Uterus (tissue), 4 donors: ENCODE results near the gene MAP2K6. TPM values are rescaled to one million over a fixed set of nuclear protein-coding genes. Genes with fewer than 3 reads are reported as not detected.

Source experiments
- DNase-seq, 2 donors: peaks; one replicate each; pipeline ENCODE4 v3.0.0-alpha.2; 2019 to 2020
- H3K27ac ChIP-seq, 2 donors: fragments of 200-600 bp; sonication (generic); 1 replicate in 1 of 2; 2 replicates in 1 of 2; pipeline ENCODE4 v1.5.1; 2016 to 2018
- H3K27me3 ChIP-seq, 2 donors: fragments of 200-600 bp; sonication (generic); one replicate each; pipeline ENCODE4 v1.5.1; 2018 to 2019; ENCODE audit warnings: control low read depth in 1 of 2
- H3K36me3 ChIP-seq, 2 donors: fragments of 200-600 bp; sonication (generic); one replicate each; pipeline ENCODE4 v1.5.1; 2019; ENCODE audit warnings: control low read depth in 1 of 2
- H3K4me1 ChIP-seq, 2 donors: fragments of 200-600 bp; sonication (generic); one replicate each; pipeline ENCODE4 v1.5.1; 2018 to 2019; ENCODE audit warnings: control low read depth in 1 of 2
- H3K4me3 ChIP-seq, 2 donors: fragments of 200-600 bp; sonication (generic); 1 replicate in 1 of 2; 2 replicates in 1 of 2; pipeline ENCODE4 v1.5.1; 2018 to 2019; ENCODE audit warnings: mild to moderate bottlenecking in 1 of 2
- H3K9me3 ChIP-seq, 2 donors: fragments of 200-600 bp; sonication (generic); one replicate each; pipeline ENCODE4 v1.5.1; 2019; ENCODE audit warnings: control low read depth in 1 of 2
- CTCF ChIP-seq, 4 experiments: fragments of 200-600 bp in 2 of 4; fragments of 450-650 bp in 2 of 4; sonication (generic) in 2 of 4; IDR thresholded peaks; one replicate each; pipeline ENCODE4 v1.5.1; 2016 to 2019; ENCODE audit warnings: antibody characterized with exemption in 4 of 4, mild to moderate bottlenecking in 2 of 4, moderate library complexity in 1 of 4
- POLR2A ChIP-seq, 2 donors: fragments of 450-650 bp; IDR thresholded peaks; one replicate each; pipeline ENCODE4 v1.6.1; 2016; ENCODE audit warnings: antibody characterized with exemption in 2 of 2, mild to moderate bottlenecking in 1 of 2, moderate library complexity in 1 of 2
- intact Hi-C: fragments of 100-400 bp; cut with DNase I; formaldehyde crosslinking; loops from one replicate; pipeline ENCODE4 v1.15.1; 2023; ENCODE audit warnings: low total_unique reads
- total RNA-seq, 4 donors: library from RNA; depleted of rRNA in 3 of 4; stranded (reverse); fragments of >200 nt in 3 of 4; gene quantifications; one replicate each; pipeline versions ENCODE4 v1.1.0 to v1.2.4, GENCODE V29; 2014 to 2023
- donor health status: DM: yes; HTN: yes; CAD: no.

MAP2K6 gene
- total RNA-seq, 4 donors from 2014 or later, result 3.2 to 43.4 (median 4.3) TPM

DNA sequence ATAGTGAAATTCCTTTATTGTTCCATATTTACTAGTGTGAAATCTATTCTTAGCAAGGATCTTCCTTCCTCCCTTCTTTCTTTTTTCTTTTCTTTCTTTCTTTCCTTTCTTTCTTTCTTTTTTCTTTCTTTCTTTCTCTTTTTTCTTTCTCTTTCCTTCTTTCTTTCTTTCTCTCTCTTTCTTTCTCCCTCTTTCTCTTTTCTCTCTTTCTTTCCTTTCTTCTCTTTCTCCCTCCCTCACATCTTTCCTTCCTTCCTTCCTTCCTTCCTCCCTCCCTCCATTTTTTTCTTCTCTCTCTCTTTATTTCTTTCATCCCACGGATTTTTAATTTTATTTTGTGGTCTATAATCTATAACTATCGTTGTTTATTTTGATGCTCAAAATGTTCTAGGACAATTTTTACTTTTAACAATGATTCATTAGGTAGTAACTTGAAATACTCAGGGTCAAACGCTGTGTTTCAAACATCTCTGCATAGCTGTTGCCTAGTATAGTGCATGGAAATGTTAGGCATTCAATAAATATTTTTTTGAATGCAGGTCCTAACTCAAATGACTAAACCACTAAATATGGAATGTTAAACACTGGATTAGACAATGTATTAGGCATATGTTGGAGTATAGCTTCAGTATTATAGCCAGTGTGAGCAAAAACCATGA lies 178.3 kb downstream of the MAP2K6 start:
- TF ChIP-seq CTCF (IDR thresholded peaks at IDR 0.05), result no peak
- intact Hi-C loops, result no loop called here
- H3K27me3 ChIP-seq, result no peaks in the 10 kb centered on the region
- no peak overlapping the region for H3K4me3 ChIP-seq
- no peaks in the 10 kb centered on the region for H3K9me3 ChIP-seq
- no peaks in the 10 kb centered on the region for H3K36me3 ChIP-seq
- DNase-seq, result no peak
- no peak overlapping the region for H3K27ac ChIP-seq
- H3K4me1 ChIP-seq, result no peaks in the 10 kb centered on the region

DNA sequence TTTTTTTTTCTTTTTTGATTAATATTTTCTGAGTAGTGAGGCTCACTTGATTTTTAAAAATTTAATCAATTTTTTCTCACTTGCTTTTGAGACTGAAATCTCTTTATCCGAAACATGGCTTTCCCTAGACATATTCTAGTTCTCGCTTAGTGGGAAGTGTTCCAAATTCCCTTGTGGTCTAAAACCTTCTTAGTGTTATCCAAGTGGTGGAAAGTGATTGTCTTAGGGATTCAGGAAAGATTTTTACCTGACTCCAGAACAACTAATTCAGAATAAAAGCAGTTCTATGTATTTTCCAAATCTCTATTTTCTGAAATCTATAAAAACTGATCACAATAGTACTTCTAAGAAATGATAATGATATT lies 178.8 kb downstream of the MAP2K6 start:
- no peak for DNase-seq
- Histone ChIP-seq H3K27ac (no peak overlapping the region), H3K4me3 (no peak overlapping the region), H3K27me3 (no peaks in the 10 kb centered on the region), H3K36me3 (no peaks in the 10 kb centered on the region), H3K9me3 (no peaks in the 10 kb centered on the region), H3K4me1 (no peaks in the 10 kb centered on the region)
- TF ChIP-seq POLR2A (IDR thresholded peaks at IDR 0.05), result no peak
- TF ChIP-seq CTCF (IDR thresholded peaks at IDR 0.05), result no peak
- intact Hi-C loops, result no loop called here

DNA sequence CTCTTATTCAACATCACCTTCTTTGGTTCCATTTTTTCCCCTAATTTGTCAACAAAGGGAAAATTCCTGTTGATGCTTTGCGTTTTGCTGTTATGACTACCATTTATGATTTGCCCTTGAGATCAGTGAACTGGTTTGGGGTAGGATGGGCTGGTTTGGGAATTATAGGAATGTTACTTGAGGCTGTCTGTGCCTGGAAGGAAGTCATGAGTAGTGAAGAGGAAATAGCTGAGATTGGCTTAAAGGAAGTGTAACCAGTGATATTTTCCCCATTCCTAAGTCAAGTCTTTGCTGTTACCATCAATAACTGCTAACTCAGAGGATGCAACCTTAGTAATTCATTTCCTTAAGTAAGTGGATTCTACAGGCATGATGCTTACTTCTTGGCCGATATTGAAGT lies 179.2 kb downstream of the MAP2K6 start:
- intact Hi-C loops, result no loop called here
- no peak overlapping the region for H3K27ac ChIP-seq
- TF ChIP-seq CTCF (IDR thresholded peaks at IDR 0.05), result no peak
- TF ChIP-seq POLR2A (IDR thresholded peaks at IDR 0.05), result no peak
- no peaks in the 10 kb centered on the region for H3K4me1 ChIP-seq
- H3K4me3 ChIP-seq, result no peak overlapping the region
- no peaks in the 10 kb centered on the region for H3K9me3 ChIP-seq
- H3K36me3 ChIP-seq, result no peaks in the 10 kb centered on the region
- DNase-seq, result no peak
- no peaks in the 10 kb centered on the region for H3K27me3 ChIP-seq

GRCh38 chr17:69594641-69595040 lies 180.1 kb downstream of the MAP2K6 start:
- H3K36me3 ChIP-seq, result no peaks in the 10 kb centered on the region

DNA sequence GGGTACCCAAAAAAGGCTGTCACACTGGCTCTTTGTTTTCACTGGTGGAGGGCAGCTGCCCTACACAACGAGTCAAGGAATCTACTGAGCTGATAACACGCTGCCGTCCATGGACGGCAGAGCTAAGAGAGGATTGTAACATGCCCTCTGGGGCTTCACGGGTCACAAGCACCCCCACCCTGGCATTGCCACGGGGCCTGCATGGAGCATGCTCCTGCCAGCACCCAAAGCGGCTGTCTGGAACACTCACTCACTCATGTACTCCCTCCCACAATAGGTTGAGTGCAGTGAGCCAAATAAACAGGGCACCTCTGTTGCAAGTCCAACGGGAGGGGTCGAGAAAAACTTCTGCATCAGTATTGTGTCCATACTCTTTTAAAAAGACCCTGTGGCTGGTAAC lies 181.6 kb downstream of the MAP2K6 start:
- Histone ChIP-seq H3K9me3 (no peaks in the 10 kb centered on the region), H3K36me3 (no peaks in the 10 kb centered on the region), H3K27me3 (no peaks in the 10 kb centered on the region), H3K27ac (no peak overlapping the region), H3K4me3 (no peak overlapping the region), H3K4me1 (no peaks in the 10 kb centered on the region)
- intact Hi-C loops, result no loop called here
- no peak for DNase-seq
- TF ChIP-seq CTCF (IDR thresholded peaks at IDR 0.05) (no peak), POLR2A (IDR thresholded peaks at IDR 0.05) (no peak)

More at GRCh38 chr17:69594641-69595040, 180.1 kb downstream of the MAP2K6 start:
- no peaks in the 10 kb centered on the region for H3K27me3 ChIP-seq
- DNase-seq, result no peak
- intact Hi-C loops, result no loop called here
- H3K4me3 ChIP-seq, result no peak overlapping the region
- H3K27ac ChIP-seq, result no peak overlapping the region
- no peaks in the 10 kb centered on the region for H3K4me1 ChIP-seq
- no peaks in the 10 kb centered on the region for H3K9me3 ChIP-seq
- TF ChIP-seq POLR2A (IDR thresholded peaks at IDR 0.05) (no peak), CTCF (IDR thresholded peaks at IDR 0.05) (no peak)
